Sigmoid colon (tissue), 7 donors: Measurements from ENCODE around the gene NID1. TPM values are rescaled to one million over a fixed set of nuclear protein-coding genes. Genes with fewer than 3 reads are reported as not detected.

Experiments
- DNase-seq: peaks from one replicate; pipeline ENCODE4 v3.0.0-alpha.2; 2019
- H3K27ac ChIP-seq, 4 donors: fragments of 200-600 bp; sonication (generic); one replicate each; pipeline ENCODE4 v1.5.1; 2016 to 2019; ENCODE audit warnings: mild to moderate bottlenecking in 1 of 4
- H3K27me3 ChIP-seq, 3 donors: fragments of 200-600 bp; sonication (generic); one replicate each; pipeline ENCODE4 v1.5.1; 2019; ENCODE audit warnings: mild to moderate bottlenecking in 1 of 3
- H3K36me3 ChIP-seq, 4 donors: fragments of 200-600 bp; sonication (generic); one replicate each; pipeline ENCODE4 v1.5.1; 2016 to 2019
- H3K4me1 ChIP-seq, 4 donors: fragments of 200-600 bp; sonication (generic); one replicate each; pipeline ENCODE4 v1.5.1; 2017 to 2019
- H3K4me3 ChIP-seq, 4 donors: fragments of 200-600 bp; sonication (generic); one replicate each; pipeline ENCODE4 v1.5.1; 2017 to 2019; ENCODE audit warnings: mild to moderate bottlenecking in 2 of 4, moderate library complexity in 1 of 4
- H3K9me3 ChIP-seq, 4 donors: fragments of 200-600 bp in 3 of 4; sonication (generic) in 3 of 4; one replicate each; pipeline versions ENCODE4 v1.5.1 to v1.6.1; 2013 to 2019
- EP300 ChIP-seq, 4 donors: sonication (generic); formaldehyde crosslinking; IDR thresholded peaks; one replicate each; pipeline ENCODE4 v1.6.1; 2017; ENCODE audit warnings: antibody characterized with exemption in 4 of 4
- POLR2A ChIP-seq, 2 donors: fragments of 450-650 bp; IDR thresholded peaks; one replicate each; pipeline ENCODE4 v1.6.1; 2016; ENCODE audit warnings: antibody characterized with exemption in 2 of 2, mild to moderate bottlenecking in 2 of 2, moderate library complexity in 2 of 2
- POLR2AphosphoS5 ChIP-seq, 4 donors: sonication (generic); formaldehyde crosslinking; IDR thresholded peaks; one replicate each; pipeline ENCODE4 v1.6.1; 2017; ENCODE audit warnings: antibody characterized with exemption in 4 of 4
- WGBS, 2 donors: extraction: QIAGEN DNeasy Blood & Tissue Kit; methylation state at CpG; one replicate each; pipeline ENCODE4 v1.1.7; 2013; 5-methylcytosine and 5-hydroxymethylcytosine counted together
- intact Hi-C: fragments of 100-400 bp; cut with DNase I; formaldehyde crosslinking; loops from one replicate; pipeline ENCODE4 v1.15.1; 2023
- polyA plus RNA-seq, 3 donors: library from polyadenylated mRNA; stranded (reverse); fragments of 200-250 nt; gene quantifications; one replicate each; pipeline ENCODE4 v1.2.3, GENCODE V29; 2013
- total RNA-seq, 4 donors: library from RNA; depleted of rRNA; stranded (reverse); fragments of >200 nt; gene quantifications; one replicate each; pipeline ENCODE4 v1.1.0, GENCODE V29; 2016
- TF ChIP-seq, protein P1 (sequence below), 4 experiments: fragments of 450-650 bp in 3 of 4; fragments of 200-600 bp in 1 of 4; IDR thresholded peaks; one replicate each; pipeline ENCODE4 v1.5.1; 2016 to 2019; ENCODE audit warnings: antibody characterized with exemption in 4 of 4, mild to moderate bottlenecking in 3 of 4, moderate library complexity in 2 of 4
- donor health status: healthy with polysubstance abuse.
- donor health status: Bipolar disorder and iron deficiency.
- donor health status: healthy.

NID1 gene
- total and polyA plus RNA-seq, 7 donors: 3.9 to 242 (median 136) TPM

DNA sequence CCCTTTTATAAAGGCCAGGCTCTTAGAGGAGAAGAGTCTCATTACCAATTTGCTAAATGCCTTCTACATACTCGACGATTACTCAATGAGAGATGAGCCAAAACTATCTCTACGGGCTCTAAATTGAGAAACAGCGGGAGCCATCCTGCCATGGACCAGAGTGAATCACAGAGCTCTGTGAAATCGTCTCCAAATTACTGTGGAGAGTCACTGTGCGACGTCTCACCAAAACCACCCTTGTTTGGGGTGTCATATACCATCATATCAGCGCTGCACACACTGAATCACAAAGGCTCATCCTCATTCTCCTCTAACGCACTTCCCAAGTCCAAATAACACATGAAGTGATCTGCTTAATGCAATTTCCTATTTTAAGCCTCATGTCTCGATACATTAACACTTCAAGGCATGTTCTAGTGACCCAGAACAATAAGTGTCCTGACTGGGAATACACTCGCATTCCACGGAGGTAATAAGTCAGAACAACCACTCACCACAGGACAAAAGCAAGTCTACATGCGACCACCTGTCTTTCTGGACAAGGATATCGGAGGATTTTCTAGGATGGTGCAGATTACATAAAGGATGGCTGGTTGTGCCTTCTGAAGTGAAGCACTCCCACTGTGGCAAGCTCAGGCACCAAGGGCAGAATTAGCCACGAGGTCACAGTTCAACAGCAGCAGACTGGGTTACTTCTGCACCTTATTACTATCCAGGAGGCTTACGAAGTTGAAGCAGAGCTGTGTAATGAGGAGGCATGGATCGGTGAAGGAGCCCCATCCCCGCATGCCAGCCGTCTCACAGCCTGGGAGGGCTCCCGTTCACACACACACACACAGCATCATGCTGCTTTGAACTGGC, 44.3 kb downstream of the NID1 start:
- intact Hi-C loops: loop anchor here (5.0 kb wide), 1 partner anchor 42 kb away; no protein-coding TSS in a partner anchor
- Histone ChIP-seq H3K4me3 (no peak overlapping the region), H3K27me3 (no peaks in the 10 kb centered on the region), H3K9me3 (no peaks in the 10 kb centered on the region), H3K36me3 (peaks cover 47 to 95% (median 48%) of the 10 kb centered on the region in 4 donors), H3K4me1 (peaks cover 0 to 72% (median 64%) of the 10 kb centered on the region in 4 donors), H3K27ac (peak overlapping the region; percentile 65 to 83 (median 82))
- DNase-seq: peak; percentile 84
- TF ChIP-seq POLR2A (IDR thresholded peaks at IDR 0.05): no peak
- no peak for TF ChIP-seq EP300 (IDR thresholded peaks at IDR 0.05)
- TF ChIP-seq POLR2AphosphoS5 (IDR thresholded peaks at IDR 0.05): peak in 3 of 4 donors; percentile 16 to 45 (median 25)
- TF ChIP-seq, protein P1, sequence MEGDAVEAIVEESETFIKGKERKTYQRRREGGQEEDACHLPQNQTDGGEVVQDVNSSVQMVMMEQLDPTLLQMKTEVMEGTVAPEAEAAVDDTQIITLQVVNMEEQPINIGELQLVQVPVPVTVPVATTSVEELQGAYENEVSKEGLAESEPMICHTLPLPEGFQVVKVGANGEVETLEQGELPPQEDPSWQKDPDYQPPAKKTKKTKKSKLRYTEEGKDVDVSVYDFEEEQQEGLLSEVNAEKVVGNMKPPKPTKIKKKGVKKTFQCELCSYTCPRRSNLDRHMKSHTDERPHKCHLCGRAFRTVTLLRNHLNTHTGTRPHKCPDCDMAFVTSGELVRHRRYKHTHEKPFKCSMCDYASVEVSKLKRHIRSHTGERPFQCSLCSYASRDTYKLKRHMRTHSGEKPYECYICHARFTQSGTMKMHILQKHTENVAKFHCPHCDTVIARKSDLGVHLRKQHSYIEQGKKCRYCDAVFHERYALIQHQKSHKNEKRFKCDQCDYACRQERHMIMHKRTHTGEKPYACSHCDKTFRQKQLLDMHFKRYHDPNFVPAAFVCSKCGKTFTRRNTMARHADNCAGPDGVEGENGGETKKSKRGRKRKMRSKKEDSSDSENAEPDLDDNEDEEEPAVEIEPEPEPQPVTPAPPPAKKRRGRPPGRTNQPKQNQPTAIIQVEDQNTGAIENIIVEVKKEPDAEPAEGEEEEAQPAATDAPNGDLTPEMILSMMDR (IDR thresholded peaks at IDR 0.05): no peak
- 85% methylated on average over 20 of the region's 20 CpGs for WGBS, 2 donors

DNA sequence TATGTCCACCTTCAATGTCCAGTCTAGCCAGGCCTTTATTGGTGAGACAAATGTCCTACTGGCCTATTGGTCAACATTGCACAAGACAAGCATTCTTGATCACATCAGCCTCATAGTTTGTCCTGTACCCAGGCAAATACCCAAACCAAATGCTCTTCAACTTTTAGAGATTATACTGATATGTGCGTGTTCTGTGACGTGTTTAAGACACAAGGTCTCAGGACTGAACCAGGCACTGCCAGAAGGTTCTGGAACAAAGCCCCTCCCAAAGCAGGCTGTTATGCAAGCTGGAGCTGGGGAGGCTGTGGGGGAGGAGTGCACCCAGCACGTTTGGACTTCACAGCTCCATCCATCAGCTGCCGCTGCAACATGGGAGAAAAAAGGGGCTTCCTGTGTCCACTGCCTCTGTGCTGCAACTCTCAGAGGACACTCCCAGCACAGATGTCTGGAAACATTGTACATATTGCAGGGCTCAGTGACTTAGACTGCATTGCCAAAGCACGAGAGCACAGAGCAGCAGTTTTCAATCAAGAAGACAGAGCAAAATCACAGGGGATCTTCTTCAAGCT, 45.9 kb downstream of the NID1 start:
- TF ChIP-seq POLR2AphosphoS5 (IDR thresholded peaks at IDR 0.05): peak; percentile 72 to 85 (median 76)
- TF ChIP-seq, protein P1 (IDR thresholded peaks at IDR 0.05): no peak
- TF ChIP-seq EP300 (IDR thresholded peaks at IDR 0.05): peak; percentile 53 to 79 (median 75)
- TF ChIP-seq POLR2A (IDR thresholded peaks at IDR 0.05): no peak
- H3K36me3 ChIP-seq: peaks cover 42 to 95% (median 44%) of the 10 kb centered on the region in 4 donors
- H3K27me3 ChIP-seq: no peaks in the 10 kb centered on the region
- 67 to 77% methylated on average over 5 of the region's 5 CpGs for WGBS, 2 donors
- intact Hi-C loops: no loop called here
- H3K9me3 ChIP-seq: no peaks in the 10 kb centered on the region
- DNase-seq: peak; percentile 98
- peaks cover 0 to 73% (median 65%) of the 10 kb centered on the region in 4 donors for H3K4me1 ChIP-seq
- H3K27ac ChIP-seq: peak overlapping the region; percentile 65 to 83 (median 82)
- no peak overlapping the region for H3K4me3 ChIP-seq

GRCh38 chr1:236016782-236017400, 48.0 kb downstream of the NID1 start:
- Histone ChIP-seq H3K27me3 (no peaks in the 10 kb centered on the region), H3K4me1 (peaks cover 0 to 63% (median 56%) of the 10 kb centered on the region in 4 donors), H3K27ac (peak overlapping the region; percentile 65 to 83 (median 82)), H3K4me3 (no peak overlapping the region), H3K9me3 (no peaks in the 10 kb centered on the region), H3K36me3 (peaks cover 41 to 95% (median 48%) of the 10 kb centered on the region in 4 donors)
- intact Hi-C loops: no loop called here
- TF ChIP-seq POLR2AphosphoS5 (IDR thresholded peaks at IDR 0.05) (peak in 1 of 4 donors; percentile 38), EP300 (IDR thresholded peaks at IDR 0.05) (no peak)
- 91 to 93% methylated on average over 5 of the region's 5 CpGs for WGBS, 2 donors
- peak; percentile 50 for DNase-seq

DNA sequence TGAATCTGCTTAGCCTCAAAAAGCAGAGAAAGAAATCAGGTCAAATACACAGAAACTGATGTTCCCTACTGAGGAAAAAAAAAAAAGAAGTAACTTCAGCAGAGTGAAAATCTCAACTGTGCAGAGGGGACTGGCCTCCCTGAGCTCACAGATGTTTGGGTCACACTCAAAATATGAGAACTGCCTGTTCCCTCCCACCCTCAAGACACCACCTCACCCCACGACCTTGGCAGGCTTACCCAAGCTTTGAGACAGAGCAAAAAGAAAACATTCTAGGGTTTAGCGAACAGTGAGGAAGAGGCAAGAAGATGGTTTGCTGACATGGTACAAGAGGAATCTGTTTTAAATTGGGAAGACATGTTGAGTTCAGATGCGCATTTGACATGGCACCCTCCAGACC, 48.8 kb downstream of the NID1 start:
- peak overlapping the region; percentile 65 to 83 (median 82) for H3K27ac ChIP-seq
- H3K27me3 ChIP-seq: no peaks in the 10 kb centered on the region
- H3K36me3 ChIP-seq: peaks cover 48 to 96% (median 52%) of the 10 kb centered on the region in 4 donors
- 65 to 68% methylated on average over 3 of the region's 3 CpGs for WGBS, 2 donors
- no peak overlapping the region for H3K4me3 ChIP-seq
- H3K9me3 ChIP-seq: no peaks in the 10 kb centered on the region
- intact Hi-C loops: no loop called here
- peaks cover 0 to 55% (median 50%) of the 10 kb centered on the region in 4 donors for H3K4me1 ChIP-seq
- peak; percentile 95 for DNase-seq
- TF ChIP-seq POLR2AphosphoS5 (IDR thresholded peaks at IDR 0.05): peak; percentile 58 to 75 (median 70)
- TF ChIP-seq, protein P1 (IDR thresholded peaks at IDR 0.05): no peak
- no peak for TF ChIP-seq POLR2A (IDR thresholded peaks at IDR 0.05)
- TF ChIP-seq EP300 (IDR thresholded peaks at IDR 0.05): peak in 3 of 4 donors; percentile 62 to 70 (median 65)
